HepG2 (cell line): ENCODE data around the gene BATF2. TPM values are rescaled to one million over a fixed set of nuclear protein-coding genes. Genes with fewer than 3 reads are reported as not detected.

ENCODE experiments used
- DR1 ChIP-seq: sonication (generic); formaldehyde crosslinking; IDR thresholded peaks from 2 replicates; pipeline ENCODE4 v1.8.0; 2021; ENCODE audit warnings: mild to moderate bottlenecking, missing genetic modification reagents, inconsistent platforms
- MLXIP ChIP-seq: sonication (generic); formaldehyde crosslinking; IDR thresholded peaks from 2 replicates; pipeline ENCODE4 v1.9.0; 2021; ENCODE audit warnings: missing genetic modification reagents, borderline replicate concordance
- NFIC ChIP-seq: IDR thresholded peaks from 2 replicates; pipeline ENCODE4 v1.6.1; 2012; ENCODE audit warnings: mild to moderate bottlenecking, low read length, inconsistent platforms
- NFKBIZ ChIP-seq: IDR thresholded peaks from 2 replicates; pipeline ENCODE4 v1.6.1; 2018; ENCODE audit warnings: missing genetic modification reagents, missing compliant biosample characterization
- NR2F6 ChIP-seq, 2 experiments: IDR thresholded peaks; 2 replicates each; pipeline ENCODE4 v1.6.1; 2016; ENCODE audit warnings: antibody characterized with exemption in 1 of 2, mild to moderate bottlenecking in 1 of 2
- SETDB1 ChIP-seq: sonication (generic); formaldehyde crosslinking; IDR thresholded peaks from 2 replicates; pipeline ENCODE4 v1.5.1; 2020; ENCODE audit warnings: missing genetic modification reagents, mild to moderate bottlenecking, borderline replicate concordance
- SSRP1 ChIP-seq: IDR thresholded peaks from 2 replicates; pipeline ENCODE4 v1.6.1; 2016; ENCODE audit warnings: control low read depth
- ZBTB37 ChIP-seq: sonication (generic); formaldehyde crosslinking; IDR thresholded peaks from 2 replicates; pipeline ENCODE4 v1.4.0; 2020; ENCODE audit warnings: mild to moderate bottlenecking, missing genetic modification reagents
- ZMYM3 ChIP-seq: sonication (generic); formaldehyde crosslinking; IDR thresholded peaks from 2 replicates; pipeline ENCODE4 v1.5.1; 2020; ENCODE audit warnings: mild to moderate bottlenecking, missing genetic modification reagents
- ZNF101 ChIP-seq: sonication (generic); formaldehyde crosslinking; IDR thresholded peaks from 2 replicates; pipeline ENCODE4 v1.4.0; 2020; ENCODE audit warnings: mild to moderate bottlenecking, low read depth, missing genetic modification reagents, borderline replicate concordance
- ZNF225 ChIP-seq: sonication (generic); formaldehyde crosslinking; IDR thresholded peaks from 2 replicates; pipeline ENCODE4 v1.4.0; 2020; ENCODE audit warnings: mild to moderate bottlenecking, missing genetic modification reagents
- ZNF460 ChIP-seq: sonication (generic); formaldehyde crosslinking; IDR thresholded peaks from 2 replicates; pipeline ENCODE4 v1.5.1; 2020; ENCODE audit warnings: missing genetic modification reagents, mild to moderate bottlenecking, borderline replicate concordance
- ZNF484 ChIP-seq: sonication (generic); formaldehyde crosslinking; IDR thresholded peaks from 2 replicates; pipeline ENCODE4 v1.5.1; 2020; ENCODE audit warnings: mild to moderate bottlenecking, low read depth, missing genetic modification reagents, borderline replicate concordance
- ZNF543 ChIP-seq: sonication (generic); formaldehyde crosslinking; IDR thresholded peaks from 2 replicates; pipeline ENCODE4 v1.4.0; 2020; ENCODE audit warnings: mild to moderate bottlenecking, missing genetic modification reagents
- ZNF550 ChIP-seq: sonication (generic); formaldehyde crosslinking; IDR thresholded peaks from 2 replicates; pipeline ENCODE4 v1.4.0; 2020; ENCODE audit warnings: mild to moderate bottlenecking, missing genetic modification reagents, borderline replicate concordance
- ZNF646 ChIP-seq: sonication (generic); formaldehyde crosslinking; IDR thresholded peaks from 2 replicates; pipeline ENCODE4 v1.9.0; 2021; ENCODE audit warnings: mild to moderate bottlenecking, missing genetic modification reagents
- ZNF674 ChIP-seq: sonication (generic); formaldehyde crosslinking; IDR thresholded peaks from 2 replicates; pipeline ENCODE4 v1.5.0; 2020; ENCODE audit warnings: low read depth, mild to moderate bottlenecking, missing genetic modification reagents
- ZNF782 ChIP-seq: sonication (generic); formaldehyde crosslinking; IDR thresholded peaks from 2 replicates; pipeline ENCODE4 v1.4.0; 2020; ENCODE audit warnings: missing genetic modification reagents, mild to moderate bottlenecking, borderline replicate concordance
- polyA plus RNA-seq, 8 experiments: library from polyadenylated mRNA; depleted of rRNA in 3 of 8; stranded (reverse) in 7 of 8; unstranded in 1 of 8; fragments of >200 nt; fragmentation: Illumina TruSeq in 4 of 8; extraction: Trizol in 4 of 8; gene quantifications; 2 replicates each; pipeline versions ENCODE4 v1.2.1 to v1.2.3, GENCODE V29; 2011 to 2016; ENCODE audit warnings: low read depth in 4 of 8, missing spikeins in 1 of 8, mixed read lengths in 1 of 8; ENCODE audit not compliant: insufficient read depth in 1 of 8
- total RNA-seq, 5 experiments: library from RNA; depleted of rRNA; stranded (reverse); fragments of >200 nt; fragmentation: Illumina TruSeq; extraction: Trizol; gene quantifications; 2 replicates each; pipeline ENCODE4 v1.2.3, GENCODE V29; 2016; ENCODE audit warnings: low read depth in 1 of 5

Gene BATF2
- total and polyA plus RNA-seq, 2 of the 13 experiments (the other 11 are each of a cell fraction or from before 2014, with no cell fraction given), result 2.8 to 3.9 TPM

GRCh38 chr11:65027213-65028067, 30.7 kb upstream of the BATF2 start, which contains the start of gene SNX15 (continued):
- TF ChIP-seq ZNF550 (0 out of 2 replicates have a peak, but pooled peaks have one; percentile 71), ZNF646 (CRISPR knock-in tag) (no peak), SSRP1 (CRISPR knock-in tag) (no peak), MLXIP (no peak), ZNF101 (CRISPR knock-in tag) (no peak), ZNF782 (CRISPR knock-in tag) (no peak), DR1 (CRISPR knock-in tag) (peak; percentile 64; the same call in 1 of the 2 replicates), ZMYM3 (CRISPR knock-in tag) (peak; percentile 84), ZNF674 (CRISPR knock-in tag) (no peak), NR2F6 (IDR thresholded peaks at IDR 0.05) (no peak), NR2F6 (CRISPR knock-in tag; IDR thresholded peaks at IDR 0.05) (no peak), ZNF484 (no peak), ZBTB37 (CRISPR knock-in tag) (no peak), ZNF460 (CRISPR knock-in tag) (no peak; the same call in 1 of the 2 replicates), ZNF543 (CRISPR knock-in tag) (0 out of 2 replicates have a peak, but pooled peaks have one; percentile 52), NFKBIZ (CRISPR knock-in tag) (no peak), SETDB1 (CRISPR knock-in tag) (no peak), ZNF225 (CRISPR knock-in tag) (peak; percentile 89; the same call in 1 of the 2 replicates), NFIC (no peak)
